HUES64 (cell line): Measurements from ENCODE around the gene ATP5F1D.

Experiments used
- H3K27ac ChIP-seq: 2 replicates; pipeline ENCODE4 v1.7.0; 2013; ENCODE audit warnings: low read depth, low read length, inconsistent platforms
- H3K27me3 ChIP-seq: 2 replicates; pipeline ENCODE4 v1.6.1; 2013; ENCODE audit warnings: mild to moderate bottlenecking, low read length; ENCODE audit not compliant: insufficient read depth
- H3K36me3 ChIP-seq: 2 replicates; pipeline ENCODE4 v1.6.1; 2013; ENCODE audit warnings: mild to moderate bottlenecking, low read length; ENCODE audit not compliant: insufficient read depth
- H3K4me1 ChIP-seq: 2 replicates; pipeline ENCODE4 v1.6.1; 2013; ENCODE audit warnings: mild to moderate bottlenecking, low read length, moderate library complexity; ENCODE audit not compliant: insufficient read depth
- H3K4me3 ChIP-seq: 2 replicates; pipeline ENCODE4 v1.5.1; 2013; ENCODE audit warnings: mild to moderate bottlenecking, low read length, moderate library complexity
- H3K9ac ChIP-seq: 2 replicates; pipeline ENCODE4 v1.6.1; 2013; ENCODE audit warnings: mild to moderate bottlenecking, low read depth, low read length
- H3K9me3 ChIP-seq: 2 replicates; pipeline ENCODE4 v1.6.1; 2013; ENCODE audit warnings: low read depth, low read length; ENCODE audit not compliant: insufficient read depth
- WGBS: fragments of 150-250, 120-280 bp; methylation state at CpG from one replicate; pipeline ENCODE4 v1.1.7; 2013; ENCODE audit warnings: missing lambda C conversion rate; 5-methylcytosine and 5-hydroxymethylcytosine counted together

ATP5F1D gene

GRCh38 chr19:1265615-1266128 lies 24.1 kb downstream of the ATP5F1D start:
- 7% methylated on average over 21 of the region's 28 CpGs for WGBS
- peaks cover 37% of the 10 kb centered on the region for H3K4me1 ChIP-seq
- H3K27ac ChIP-seq = peak overlapping the region; percentile 75
- H3K27me3 ChIP-seq = peaks cover 10% of the 10 kb centered on the region
- H3K9me3 ChIP-seq = no peaks in the 10 kb centered on the region
- peak overlapping the region; percentile 61 for H3K9ac ChIP-seq
- H3K4me3 ChIP-seq = peak overlapping the region; percentile 61
- peaks cover 9% of the 10 kb centered on the region for H3K36me3 ChIP-seq

DNA sequence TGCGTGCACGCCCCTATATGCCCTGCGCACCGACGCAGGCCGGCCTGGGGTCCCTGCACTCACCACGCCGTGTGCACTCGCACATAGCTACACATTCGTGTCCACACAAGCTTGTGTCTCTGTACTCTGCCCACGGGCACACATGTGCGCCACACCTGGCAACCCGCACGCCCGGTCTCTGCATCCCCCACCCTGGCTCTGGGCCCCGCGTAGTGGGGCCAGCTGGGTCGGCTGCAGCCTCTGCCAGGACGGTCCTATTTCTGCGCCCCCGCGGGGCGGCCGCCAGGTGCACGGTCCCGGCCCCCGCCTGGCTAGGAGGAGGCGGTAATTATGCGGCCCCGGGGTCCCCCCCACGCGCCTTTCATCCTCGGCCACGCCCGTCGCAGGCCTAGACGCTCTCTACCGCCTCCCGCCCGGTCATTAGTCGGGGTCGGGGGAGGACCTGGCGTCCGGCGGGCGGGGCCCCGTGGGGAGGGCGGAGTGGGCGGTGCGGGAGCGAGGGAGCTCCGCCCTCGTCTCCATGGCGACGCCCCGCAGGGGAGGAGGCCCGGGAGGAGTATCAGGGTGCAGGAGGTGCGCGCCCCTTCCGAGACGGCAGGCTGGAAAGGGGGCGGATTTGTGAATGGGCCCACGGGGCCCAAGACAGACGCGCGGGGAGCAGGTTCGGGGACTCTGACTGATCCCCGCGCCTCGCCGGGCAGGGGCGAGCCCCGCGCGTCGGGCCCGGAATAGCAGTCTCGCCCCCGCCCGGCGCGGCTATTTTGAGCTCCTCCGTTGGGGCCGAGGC lies 24.8 kb downstream of the ATP5F1D start:
- peak overlapping the region; percentile 75 for H3K27ac ChIP-seq
- H3K36me3 ChIP-seq = peaks cover 15% of the 10 kb centered on the region
- peaks cover 41% of the 10 kb centered on the region for H3K4me1 ChIP-seq
- H3K9ac ChIP-seq = peak overlapping the region; percentile 61
- H3K27me3 ChIP-seq = peaks cover 10% of the 10 kb centered on the region
- 2% methylated on average over 84 of the region's 84 CpGs for WGBS
- H3K9me3 ChIP-seq = no peaks in the 10 kb centered on the region
- peak overlapping the region; percentile 61 for H3K4me3 ChIP-seq

GRCh38 chr19:1266916-1267476 lies 25.4 kb downstream of the ATP5F1D start:
- peaks cover 10% of the 10 kb centered on the region for H3K27me3 ChIP-seq
- no peaks in the 10 kb centered on the region for H3K9me3 ChIP-seq
- no peak overlapping the region for H3K27ac ChIP-seq
- peak overlapping the region; percentile 61 for H3K4me3 ChIP-seq
- 1% methylated on average over 59 of the region's 59 CpGs for WGBS
- peaks cover 37% of the 10 kb centered on the region for H3K4me1 ChIP-seq
- H3K36me3 ChIP-seq = peaks cover 22% of the 10 kb centered on the region
- peak overlapping the region; percentile 9; the same call in 1 of the 2 replicates for H3K9ac ChIP-seq

DNA sequence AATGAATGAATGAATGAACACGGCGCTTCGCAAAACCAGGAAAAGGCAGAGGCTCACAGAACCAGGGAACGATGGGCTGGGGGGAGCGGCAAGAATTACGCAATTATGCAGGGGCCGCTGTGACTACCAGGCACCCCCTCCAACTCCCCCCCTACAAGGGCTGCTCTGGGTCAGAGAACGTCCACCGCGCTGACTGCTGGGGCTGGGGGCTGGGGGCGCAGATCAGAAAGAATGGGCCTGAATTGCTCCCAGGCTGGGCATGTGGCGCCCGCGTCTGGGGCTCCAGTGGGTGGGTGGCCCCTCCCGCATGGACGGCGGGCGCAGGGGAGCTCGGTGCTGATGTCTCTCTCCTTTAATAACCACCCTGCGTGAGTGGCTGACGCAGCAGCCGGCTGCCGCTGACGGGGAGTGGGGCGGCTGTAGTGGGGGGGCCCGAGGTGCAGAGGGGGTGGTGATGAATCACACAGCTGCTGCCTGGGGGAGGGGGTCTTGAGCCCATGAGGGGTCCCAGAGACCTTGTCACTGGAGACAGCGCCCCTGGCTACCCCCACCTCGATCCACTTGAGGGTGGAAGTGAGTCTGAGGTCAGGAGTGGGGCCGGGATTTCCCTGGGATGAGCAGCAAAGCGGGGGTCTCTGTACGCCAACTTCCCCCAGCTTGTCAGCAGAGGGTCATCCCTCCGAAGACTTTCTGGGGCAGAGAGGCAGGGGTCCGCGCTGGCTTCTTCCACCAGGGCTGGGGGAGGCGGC lies 26.1 kb downstream of the ATP5F1D start:
- peak overlapping the region; percentile 61 for H3K4me3 ChIP-seq
- H3K4me1 ChIP-seq = peaks cover 36% of the 10 kb centered on the region
- H3K9ac ChIP-seq = peak overlapping the region; percentile 9; the same call in 1 of the 2 replicates
- no peaks in the 10 kb centered on the region for H3K9me3 ChIP-seq
- 15% methylated on average over 33 of the region's 35 CpGs for WGBS
- peaks cover 10% of the 10 kb centered on the region for H3K27me3 ChIP-seq
- no peak overlapping the region for H3K27ac ChIP-seq
- peaks cover 29% of the 10 kb centered on the region for H3K36me3 ChIP-seq

DNA sequence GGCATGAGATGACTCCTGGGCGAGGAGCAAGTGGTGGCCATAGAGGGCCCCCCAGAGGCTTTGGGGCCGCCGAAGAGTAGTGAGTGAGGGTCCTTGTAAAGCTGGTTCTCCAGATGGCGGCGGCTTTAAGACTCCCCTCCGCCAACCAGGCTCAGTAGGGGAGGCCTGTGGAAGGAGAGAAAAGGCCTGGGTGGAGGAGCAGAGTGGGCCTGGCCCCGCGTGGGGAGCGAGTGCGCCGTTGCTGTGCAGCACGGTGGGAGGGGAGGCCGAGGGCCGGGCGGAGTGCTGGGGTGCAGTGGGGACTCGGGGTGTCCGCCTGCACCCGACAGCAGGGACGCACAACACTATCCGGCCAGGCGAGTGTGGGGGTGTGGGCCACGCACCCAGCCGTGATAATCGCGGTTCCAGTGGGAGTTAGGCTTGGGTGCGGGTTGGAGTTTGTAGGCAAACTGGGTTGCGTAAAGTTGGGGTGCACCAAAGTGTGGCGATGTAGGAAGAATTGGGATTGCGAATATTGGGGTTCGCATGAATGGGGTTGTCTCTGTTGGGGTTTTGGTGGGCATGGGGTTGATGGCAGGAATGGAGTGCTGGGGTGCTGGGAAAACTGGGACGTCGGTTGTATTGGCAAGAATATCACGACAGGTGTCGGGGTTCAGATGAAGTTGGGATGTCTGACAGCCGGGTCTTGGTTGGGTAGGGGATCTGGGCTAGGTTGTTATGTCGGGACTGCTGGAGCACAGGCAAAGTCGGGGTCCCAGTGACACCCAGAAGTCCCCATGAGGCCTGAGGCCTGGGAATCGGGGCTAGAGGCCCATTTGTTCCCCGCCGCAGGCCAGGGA lies 26.9 kb downstream of the ATP5F1D start:
- H3K4me1 ChIP-seq = peaks cover 31% of the 10 kb centered on the region
- no peak overlapping the region for H3K27ac ChIP-seq
- WGBS = 51% methylated on average over 40 of the region's 40 CpGs
- H3K9ac ChIP-seq = no peak overlapping the region
- H3K4me3 ChIP-seq = peak overlapping the region; percentile 61
- H3K36me3 ChIP-seq = peaks cover 37% of the 10 kb centered on the region
- H3K9me3 ChIP-seq = no peaks in the 10 kb centered on the region
- H3K27me3 ChIP-seq = peaks cover 10% of the 10 kb centered on the region

DNA sequence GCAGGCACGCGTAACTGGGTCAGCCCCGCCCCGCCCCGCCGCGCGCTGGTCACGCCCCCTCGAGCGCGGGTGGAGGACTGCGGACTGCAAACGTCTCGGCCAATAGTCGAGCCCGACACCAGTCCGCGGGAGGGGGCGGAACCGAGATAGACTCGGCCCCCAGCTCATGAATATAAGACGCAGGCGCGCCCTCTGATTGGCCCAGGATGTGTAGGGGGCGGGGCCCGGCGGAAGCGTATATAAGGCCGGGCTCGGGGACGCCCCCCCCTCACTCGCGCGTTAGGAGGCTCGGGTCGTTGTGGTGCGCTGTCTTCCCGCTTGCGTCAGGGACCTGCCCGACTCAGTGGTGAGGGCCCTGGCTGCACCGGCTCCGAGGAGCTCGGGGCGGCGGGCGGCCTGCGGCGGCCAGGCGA lies 27.5 kb downstream of the ATP5F1D start, which contains the start of gene CIRBP:
CIRBP (plus strand) TSS at position 268 of the 413 bp plus-strand sequence. CDS start 1,602 bp downstream, outside the sequence.
- peaks cover 32% of the 10 kb centered on the region for H3K4me1 ChIP-seq
- H3K9me3 ChIP-seq = no peaks in the 10 kb centered on the region
- peaks cover 10% of the 10 kb centered on the region for H3K27me3 ChIP-seq
- H3K4me3 ChIP-seq = peak within 1 kb of the TSS; percentile 76
- peaks cover 43% of the 10 kb centered on the region for H3K36me3 ChIP-seq
- peak within 1 kb of the TSS; percentile 89 for H3K27ac ChIP-seq
- WGBS = under 1% methylated on average over 50 of the region's 50 CpGs
- H3K9ac ChIP-seq = peak within 1 kb of the TSS; percentile 96

DNA sequence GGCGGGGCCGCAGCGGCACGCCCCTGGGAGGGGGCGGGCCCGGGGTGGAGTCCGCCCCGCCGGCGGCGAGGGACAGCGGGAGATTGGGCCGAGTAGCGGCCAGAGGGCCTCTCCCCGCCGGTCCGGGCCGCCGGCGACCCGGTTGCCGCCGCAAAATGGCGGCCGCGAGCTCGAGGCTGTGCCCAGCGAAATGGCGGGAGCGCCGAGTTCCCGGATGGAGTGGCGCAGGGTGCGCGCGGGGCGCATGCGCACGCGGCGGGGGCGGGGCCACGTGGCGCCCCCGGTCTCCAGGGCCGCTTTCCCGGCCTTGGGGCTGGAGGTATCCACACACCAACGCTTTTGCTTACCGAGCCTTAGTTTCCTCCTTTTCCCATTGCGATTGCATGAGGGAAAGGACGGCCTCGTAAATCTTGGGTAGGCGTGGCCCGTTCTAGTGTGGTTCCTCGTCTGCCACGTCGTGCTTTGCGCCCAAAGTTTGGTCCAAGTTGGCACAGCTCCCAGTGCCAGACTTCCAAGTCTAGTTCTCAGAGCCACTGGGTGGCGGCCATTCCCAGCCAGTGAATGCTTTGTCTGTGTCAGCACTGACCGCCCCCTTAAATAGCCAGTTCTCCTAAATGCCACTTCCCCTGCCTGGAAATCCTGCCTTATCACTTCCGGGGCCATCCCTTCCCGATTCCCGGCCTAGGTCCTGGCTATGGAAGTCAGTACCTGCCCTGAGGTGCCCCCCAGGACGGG lies 28.1 kb downstream of the ATP5F1D start:
- WGBS = 1% methylated on average over 64 of the region's 64 CpGs
- peaks cover 28% of the 10 kb centered on the region for H3K4me1 ChIP-seq
- peak overlapping the region; percentile 96 for H3K9ac ChIP-seq
- H3K27me3 ChIP-seq = peaks cover 10% of the 10 kb centered on the region
- H3K36me3 ChIP-seq = peaks cover 44% of the 10 kb centered on the region
- peak overlapping the region; percentile 89 for H3K27ac ChIP-seq
- no peaks in the 10 kb centered on the region for H3K9me3 ChIP-seq
- peak overlapping the region; percentile 76 for H3K4me3 ChIP-seq

DNA sequence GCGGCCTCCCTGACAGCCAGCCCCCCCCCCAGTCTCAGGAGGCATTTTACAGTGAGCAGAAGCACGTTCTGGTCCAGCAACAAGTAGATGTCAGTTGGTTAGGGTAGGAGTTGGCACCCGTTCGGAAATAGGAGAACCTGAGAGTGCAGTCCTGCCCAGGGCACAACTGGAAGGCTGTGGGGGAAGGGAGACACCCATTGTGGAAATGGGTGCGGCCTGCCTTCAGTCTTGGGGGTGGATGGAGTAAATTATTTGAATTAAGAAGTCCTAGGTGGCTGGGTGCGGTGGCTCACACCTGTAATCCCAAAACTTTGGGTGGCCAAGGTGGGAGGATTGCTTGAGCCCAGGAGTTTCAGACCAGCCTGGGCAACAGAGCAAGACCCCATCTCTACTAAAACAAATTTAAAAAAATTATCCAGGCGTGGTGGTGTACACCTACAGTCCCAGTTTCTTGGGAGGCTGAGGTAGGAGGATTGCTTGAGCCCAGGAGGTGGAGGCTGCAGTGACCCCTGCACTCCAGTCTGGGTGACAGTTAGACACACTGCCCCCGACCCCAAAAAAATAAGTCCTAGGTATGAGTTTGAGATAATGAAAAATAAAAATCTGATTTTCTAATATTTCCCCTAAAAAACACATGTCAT lies 28.8 kb downstream of the ATP5F1D start:
- peaks cover 22% of the 10 kb centered on the region for H3K4me1 ChIP-seq
- WGBS = 57% methylated on average over 7 of the region's 8 CpGs

GRCh38 chr19:1270854-1271527 lies 29.4 kb downstream of the ATP5F1D start:
- H3K4me3 ChIP-seq = no peak overlapping the region
- H3K36me3 ChIP-seq = peaks cover 48% of the 10 kb centered on the region
- peak overlapping the region; percentile 96; the same call in 1 of the 2 replicates for H3K9ac ChIP-seq
- H3K9me3 ChIP-seq = no peaks in the 10 kb centered on the region
- H3K4me1 ChIP-seq = peaks cover 22% of the 10 kb centered on the region
- H3K27me3 ChIP-seq = peaks cover 10% of the 10 kb centered on the region
- WGBS = 93% methylated on average over 26 of the region's 26 CpGs
- peak overlapping the region; percentile 89 for H3K27ac ChIP-seq

More for the DNA sequence above, 28.8 kb downstream of the ATP5F1D start:
- Histone ChIP-seq H3K27ac (peak overlapping the region; percentile 89), H3K9me3 (no peaks in the 10 kb centered on the region), H3K27me3 (peaks cover 10% of the 10 kb centered on the region), H3K36me3 (peaks cover 48% of the 10 kb centered on the region), H3K9ac (peak overlapping the region; percentile 96), H3K4me3 (peak overlapping the region; percentile 76)
